GM21528 (cell line): ENCODE data around the gene SGSM2.
A peak's percentile ranks its signal among the peaks of the same experiment; 100 is the strongest.

ENCODE experiments used
- ATAC-seq: cut with Tn5 transposase; IDR thresholded peaks from one replicate; pipeline ENCODE4 v1.9.1; 2021; ENCODE audit warnings: mild to moderate bottlenecking, moderate library complexity; ENCODE audit not compliant: unreplicated experiment, low FRiP score

The SGSM2 gene

DNA sequence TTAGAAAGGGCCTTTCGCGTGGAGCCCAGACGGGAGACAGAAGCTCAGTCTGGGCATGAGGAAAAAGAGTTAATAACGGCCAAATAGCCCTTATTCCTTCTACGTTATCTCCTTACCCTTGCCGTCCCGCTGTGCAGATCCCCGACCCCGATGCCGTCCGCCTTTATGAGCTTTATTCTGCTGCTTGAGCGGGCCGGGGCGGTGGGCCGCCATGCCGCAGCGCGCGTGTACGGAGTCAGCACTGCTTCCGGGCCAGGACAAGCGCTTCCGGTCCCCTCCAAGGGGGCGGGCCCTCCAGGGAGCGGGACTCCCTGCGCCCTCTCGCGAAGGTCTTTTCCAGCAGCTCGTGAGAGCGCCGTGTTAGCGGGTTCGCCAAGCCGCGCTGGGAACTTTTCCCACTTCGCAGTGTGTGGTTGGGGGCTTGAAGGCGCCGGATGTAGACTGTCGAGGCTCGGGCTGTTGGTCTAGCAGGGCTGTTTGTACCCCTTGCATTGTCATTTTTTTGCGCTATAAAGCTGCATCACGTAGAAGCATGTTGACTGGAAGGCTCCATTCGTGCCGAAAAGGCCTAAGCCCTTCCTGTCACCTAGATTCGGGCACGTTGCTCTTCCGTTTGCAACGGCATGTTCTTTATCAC lies 968 bp upstream of the SGSM2 start, which contains the start of gene TSR1:
TSS of gene TSR1 (minus strand) at position 243 of the 637 bp plus-strand sequence. CDS start at position 213, 30 bp downstream.
- ATAC-seq, result peak; percentile 65

DNA sequence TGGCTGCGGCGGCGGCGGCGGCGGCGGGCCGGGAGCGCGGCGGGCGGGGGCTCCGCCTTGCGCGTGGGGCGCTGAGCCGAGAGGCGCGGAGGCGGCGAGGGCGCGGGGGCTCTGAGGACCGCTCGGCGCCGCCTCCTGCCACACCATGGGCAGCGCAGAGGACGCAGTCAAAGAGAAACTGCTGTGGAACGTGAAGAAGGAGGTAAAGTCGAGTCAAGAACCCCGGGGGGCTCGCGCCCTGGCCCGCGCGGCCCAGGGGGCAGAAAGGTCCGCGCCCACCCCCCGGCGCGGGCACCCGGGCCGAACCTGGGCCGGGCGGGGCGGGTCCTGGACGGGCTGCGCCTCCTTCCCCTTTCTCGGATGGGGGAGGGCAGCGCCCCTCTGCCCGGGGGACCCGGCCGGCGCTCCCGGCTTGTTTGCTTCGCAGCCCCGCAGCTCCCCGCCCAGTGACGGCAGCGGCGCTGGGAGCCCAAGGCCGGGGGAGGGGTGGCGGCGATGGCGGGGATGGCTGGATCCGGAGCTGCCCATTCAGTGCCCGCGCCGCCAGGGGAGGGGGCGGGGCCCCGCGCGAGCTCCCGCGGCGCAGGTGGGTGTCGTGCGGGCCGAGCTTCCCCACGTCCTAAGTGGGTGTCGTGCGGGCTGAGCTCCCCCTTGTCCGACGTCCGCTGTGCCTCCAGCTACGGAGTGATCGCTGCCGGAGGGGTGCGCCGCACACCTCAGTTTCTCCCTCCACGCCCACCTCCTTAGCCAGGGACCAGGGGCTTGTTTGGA lies 428 bp downstream of the SGSM2 start:
- no peak for ATAC-seq

DNA sequence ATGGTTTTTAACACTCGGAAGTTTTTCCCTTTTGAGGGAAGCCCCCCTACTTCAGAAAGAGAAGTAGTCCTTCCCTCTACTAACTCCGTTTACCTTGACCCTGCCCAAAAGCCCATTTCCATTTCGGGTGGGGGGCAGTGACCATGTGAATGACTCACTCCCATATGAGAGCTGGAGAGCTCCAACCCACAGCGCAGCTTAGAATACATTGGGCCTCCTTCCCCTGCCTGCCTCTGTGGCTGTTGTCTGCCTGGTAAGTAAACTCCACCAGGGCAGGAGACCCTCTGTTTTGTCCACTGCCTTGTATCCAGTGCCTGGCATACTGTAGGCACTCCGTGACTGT lies 985 bp downstream of the SGSM2 start:
- ATAC-seq, result no peak

DNA sequence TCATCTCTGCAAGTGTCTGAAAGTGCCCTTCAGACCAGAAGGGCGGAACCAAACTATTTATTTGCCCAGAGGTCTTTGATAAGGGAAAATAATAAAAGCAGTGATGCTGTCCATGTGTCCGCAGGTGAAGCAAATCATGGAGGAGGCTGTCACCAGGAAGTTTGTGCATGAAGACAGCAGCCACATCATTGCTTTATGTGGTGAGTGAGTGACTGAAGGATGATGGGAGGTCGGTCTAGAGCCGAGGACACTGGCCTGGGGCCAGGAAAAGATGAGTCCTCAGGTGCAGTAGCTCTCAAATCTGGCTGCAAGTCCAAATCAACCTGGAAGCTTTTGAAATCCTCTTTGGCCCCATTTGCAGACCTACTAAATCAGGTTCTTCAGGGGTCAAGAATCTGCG lies 6.1 kb downstream of the SGSM2 start:
- ATAC-seq, result no peak

DNA sequence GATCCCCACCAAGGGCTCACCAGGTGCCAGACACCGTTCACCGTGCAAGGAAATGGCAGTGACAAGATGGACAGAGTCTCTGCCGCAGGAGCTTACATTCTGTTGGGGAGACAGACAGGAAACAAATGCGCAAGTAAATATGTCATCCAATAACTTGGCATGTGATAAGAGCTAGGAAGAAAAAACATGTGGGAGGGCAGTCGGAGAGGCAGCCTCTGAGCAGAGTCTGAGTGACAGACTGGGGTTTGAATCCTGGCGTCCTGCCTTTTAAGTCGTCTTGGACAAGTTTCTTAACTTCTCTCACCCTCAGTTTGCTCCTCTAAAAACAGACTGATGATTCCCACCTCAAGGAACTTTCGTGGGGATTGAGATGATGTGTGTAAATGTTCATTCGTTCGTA lies 7.2 kb downstream of the SGSM2 start:
- ATAC-seq, result no peak

DNA sequence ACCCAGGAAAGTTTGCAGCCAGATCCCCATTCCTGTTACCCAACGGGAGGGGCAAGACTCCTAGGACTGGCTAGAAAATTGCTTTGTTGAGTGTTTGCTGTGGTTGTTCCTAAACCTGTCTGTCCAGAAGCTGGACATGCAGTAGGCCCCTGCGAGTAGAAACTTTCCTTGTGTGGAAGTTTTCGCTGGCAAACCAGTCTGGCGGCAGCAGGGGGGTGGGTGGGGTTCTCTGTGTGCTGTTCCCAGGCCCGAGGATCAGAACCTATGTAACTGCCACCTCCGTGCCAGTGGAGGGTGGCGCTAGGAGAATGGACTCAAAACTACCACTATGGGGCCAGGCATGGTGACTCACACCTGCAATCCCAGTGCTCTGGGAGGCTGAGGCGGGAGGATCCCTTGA lies 9.2 kb downstream of the SGSM2 start:
- no peak for ATAC-seq

DNA sequence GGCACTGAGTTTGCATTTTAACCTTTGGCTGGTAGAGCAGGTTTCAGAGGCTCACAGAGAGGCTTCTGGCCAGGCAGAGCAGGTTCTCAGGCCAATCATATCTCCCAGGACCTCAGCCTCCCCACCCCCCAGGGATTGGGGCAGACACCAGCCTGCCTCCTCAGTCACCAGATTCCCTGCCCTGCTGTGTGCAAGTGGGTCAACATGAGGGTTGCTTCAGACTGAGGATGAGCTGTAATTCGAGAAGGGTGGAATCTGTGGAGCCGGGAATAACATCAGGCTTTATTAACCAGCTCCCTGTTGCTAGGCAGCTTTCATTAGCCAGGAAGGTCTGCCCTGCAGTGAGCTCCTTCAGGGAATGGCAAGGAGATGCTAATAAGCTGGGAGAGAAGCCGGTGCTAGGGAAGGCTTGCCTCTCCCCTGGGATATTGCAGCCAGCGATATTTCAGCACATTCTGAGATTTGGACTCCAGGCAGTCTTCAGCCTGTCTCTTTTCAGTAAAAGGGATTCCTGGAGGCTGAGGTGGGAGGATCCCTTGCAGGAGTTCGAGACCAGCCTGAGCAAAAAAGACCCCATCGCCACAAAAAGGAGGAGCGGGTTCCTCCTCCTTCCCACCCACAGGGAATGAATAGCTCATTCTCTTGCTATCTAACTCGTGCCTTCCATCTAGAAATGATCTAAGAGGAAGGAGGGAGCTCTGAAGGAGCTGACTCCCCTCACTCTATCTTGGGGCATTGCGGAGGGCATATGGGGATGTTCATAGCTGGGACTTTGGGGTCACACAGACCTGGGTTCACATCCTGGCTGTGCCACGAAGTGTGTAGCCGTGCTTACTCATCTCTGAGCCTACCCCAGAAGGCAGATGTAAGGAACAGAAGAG lies 10.7 kb downstream of the SGSM2 start:
- no peak for ATAC-seq

DNA sequence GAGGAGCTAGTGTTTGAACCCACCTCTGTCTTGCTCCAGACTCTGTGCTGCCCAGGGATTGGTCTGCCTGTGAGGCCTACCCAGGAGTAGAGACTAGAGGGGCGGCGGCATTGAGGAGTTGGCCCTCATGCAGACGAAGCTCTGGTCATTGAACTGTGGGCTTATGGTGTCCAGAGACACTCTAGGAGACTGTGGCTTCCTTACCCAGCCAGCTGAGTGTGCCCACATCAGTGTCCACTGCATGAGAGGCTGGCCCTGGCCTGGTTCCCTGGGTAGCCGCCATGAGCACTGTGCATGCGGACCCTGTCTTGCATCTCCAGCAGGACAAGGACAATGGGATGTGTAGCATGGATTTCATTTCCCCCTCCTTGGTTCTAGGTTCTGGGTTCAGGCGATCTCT lies 14.0 kb downstream of the SGSM2 start:
- no peak for ATAC-seq

DNA sequence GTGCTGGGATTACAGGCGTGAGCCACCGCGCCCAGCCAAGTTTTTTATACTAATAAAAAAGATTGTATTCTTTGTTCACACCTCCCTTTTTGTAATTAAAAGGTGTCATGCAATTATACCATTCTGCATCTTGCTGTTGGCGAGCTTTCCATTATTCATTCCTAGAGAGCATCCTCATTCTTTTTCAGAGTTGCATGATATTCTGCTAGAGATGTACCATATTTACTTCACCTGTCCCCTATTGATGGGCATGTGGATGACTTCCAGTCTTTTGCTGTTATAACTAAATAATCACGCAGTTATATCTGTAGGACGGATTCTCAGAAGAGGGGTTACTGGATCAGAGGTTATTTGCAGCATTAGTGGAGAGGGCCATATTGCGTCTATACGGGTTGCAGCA lies 17.0 kb downstream of the SGSM2 start:
- ATAC-seq, result no peak

DNA sequence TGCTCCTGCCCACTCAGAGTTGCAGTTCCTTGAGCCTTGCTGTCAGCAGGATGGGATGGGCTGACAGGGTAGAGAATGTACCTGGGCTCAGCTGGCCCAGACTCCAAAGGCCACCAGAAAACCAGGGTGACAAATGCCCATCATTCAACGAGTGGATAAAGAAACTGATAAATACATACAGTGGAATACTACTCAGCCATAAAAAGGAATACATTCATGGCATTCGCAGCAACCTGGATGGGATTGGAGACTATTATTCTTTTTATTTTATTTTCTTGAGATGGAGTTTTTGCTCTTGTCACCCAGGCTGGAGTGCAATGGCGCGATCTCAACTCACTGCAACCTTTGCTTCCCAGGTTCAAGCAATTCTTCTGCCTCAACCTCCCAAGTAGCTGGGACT lies 19.9 kb downstream of the SGSM2 start:
- ATAC-seq, result no peak

DNA sequence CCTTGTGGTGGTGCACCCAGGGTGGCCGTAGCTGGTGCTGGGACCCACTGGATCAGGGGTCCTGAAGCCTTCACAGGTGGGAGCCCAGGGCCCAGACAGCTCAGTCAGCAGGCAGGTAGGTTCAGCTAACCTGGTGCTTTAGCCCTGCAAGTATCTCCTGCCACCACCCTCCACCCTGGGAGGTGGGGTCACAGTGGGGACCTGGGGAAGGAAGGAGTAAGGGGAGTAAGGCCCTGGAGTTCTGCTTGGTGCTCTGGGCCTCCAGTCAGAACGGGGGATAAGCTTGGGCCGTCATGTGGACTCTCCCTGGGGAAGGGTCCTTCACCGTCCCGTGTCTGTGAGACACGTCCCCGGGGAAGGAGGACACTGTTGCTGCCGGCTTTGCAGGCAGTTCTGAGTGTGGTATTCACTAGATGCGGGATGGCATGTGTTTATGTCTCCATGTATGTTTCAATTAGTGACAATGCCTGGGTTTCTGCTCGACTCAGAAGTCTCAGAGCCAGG lies 20.7 kb downstream of the SGSM2 start:
- ATAC-seq, result no peak

DNA sequence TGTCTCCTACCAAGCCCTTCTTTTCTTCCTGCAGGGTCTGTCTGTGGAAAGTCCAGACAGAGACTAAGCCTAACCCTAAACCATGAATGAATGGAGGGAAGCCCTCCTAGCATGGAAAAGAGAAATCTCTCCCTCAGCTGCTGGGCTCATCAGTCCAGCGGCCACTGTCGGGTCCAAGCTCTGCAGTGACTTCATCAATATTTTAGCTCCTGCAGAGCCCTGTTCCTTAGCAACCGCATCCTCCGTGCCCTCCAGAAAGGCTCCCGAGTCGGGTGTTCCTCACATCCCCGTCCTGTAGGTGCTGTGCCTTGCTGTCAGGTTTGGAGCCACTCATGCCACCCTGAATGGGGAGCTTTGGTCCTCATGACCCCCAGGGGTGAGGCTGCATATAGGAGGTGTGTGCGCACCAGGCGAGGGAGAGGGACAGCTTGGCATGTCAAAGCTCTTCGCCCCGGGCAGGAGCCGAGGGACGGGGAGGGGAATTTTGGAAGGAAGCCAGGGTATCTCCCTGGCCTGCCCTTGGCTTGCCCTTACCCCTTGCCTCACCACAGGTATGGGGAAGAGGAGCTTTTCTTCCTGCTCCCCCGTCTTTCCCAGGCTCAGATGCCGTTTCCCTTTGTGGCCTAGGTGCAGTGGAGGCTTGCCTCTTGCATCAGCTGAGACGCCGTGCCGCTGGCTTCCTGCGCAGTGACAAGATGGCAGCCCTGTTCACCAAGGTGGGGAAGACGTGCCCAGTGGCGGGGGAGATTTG lies 23.9 kb downstream of the SGSM2 start:
- no peak for ATAC-seq

DNA sequence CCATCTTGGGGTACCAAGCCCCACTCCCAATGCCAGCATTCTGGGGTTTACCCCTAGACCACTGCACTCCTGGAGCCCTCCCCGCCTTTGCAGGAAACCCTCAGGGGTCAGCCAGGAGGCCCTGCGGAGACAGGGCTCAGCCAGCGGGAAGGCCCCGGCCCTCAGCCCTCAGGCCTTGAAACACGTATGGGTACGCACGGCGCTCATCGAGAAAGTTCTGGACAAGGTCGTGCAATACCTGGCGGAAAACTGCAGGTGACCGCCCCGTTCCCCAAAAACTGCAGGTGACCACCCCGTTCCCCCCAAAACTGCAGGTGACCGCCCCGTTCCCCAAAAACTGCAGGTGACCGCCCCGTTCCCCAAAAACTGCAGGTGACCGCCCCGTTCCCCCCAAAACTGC lies 24.7 kb downstream of the SGSM2 start:
- ATAC-seq, result no peak

DNA sequence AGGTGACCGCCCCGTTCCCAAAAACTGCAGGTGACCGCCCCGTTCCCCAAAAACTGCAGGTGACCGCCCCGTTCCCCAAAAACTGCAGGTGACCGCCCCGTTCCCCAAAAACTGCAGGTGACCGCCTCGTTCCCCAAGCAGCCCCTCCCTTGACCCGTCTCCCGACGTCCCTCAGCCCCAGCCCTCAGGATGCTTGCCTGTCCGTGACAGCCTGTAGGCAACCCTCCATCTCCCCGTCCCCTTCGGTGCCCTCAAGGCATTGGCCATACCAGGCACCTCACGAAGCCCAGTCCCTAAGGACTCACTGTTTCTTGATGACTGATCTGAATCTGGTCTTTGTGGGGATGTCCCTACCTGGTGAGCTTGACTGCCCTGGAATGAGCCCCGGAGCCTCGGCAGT lies 25.1 kb downstream of the SGSM2 start:
- no peak for ATAC-seq

DNA sequence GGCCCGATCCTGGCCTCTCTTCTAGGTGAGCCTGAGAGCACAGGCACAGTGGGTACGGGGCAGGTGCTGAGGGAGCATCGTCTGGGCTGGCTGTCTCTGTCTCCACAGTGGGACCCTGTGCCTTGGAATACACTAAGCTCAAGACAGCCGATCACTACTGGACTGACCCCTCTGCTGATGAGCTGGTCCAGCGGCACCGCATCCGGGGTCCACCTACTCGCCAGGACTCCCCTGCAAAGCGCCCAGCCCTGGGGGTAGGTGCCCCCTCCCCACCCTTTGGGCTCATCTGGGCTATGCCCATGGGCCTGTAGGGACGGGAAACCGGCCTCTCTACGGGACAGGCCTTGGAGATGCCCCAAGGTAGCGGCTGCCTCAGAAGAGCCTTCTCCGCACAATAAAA lies 25.6 kb downstream of the SGSM2 start:
- no peak for ATAC-seq

DNA sequence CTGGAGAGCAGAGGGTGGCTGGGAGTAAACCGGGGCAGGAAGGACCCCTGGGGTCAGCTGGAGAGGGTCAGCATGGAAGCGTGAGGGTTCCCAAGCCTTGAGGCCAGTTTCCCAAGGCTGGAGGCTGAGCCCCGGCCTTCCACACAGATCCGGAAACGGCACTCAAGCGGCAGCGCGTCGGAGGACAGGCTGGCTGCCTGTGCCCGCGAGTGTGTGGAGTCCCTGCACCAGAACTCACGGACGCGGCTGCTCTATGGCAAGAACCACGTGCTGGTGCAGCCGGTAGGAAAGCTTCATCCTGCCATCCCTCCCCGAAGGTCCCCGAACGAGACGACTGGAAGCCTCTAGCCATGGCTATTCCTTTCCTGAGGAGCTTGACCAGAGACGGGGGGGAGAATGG lies 26.0 kb downstream of the SGSM2 start:
- no peak for ATAC-seq

DNA sequence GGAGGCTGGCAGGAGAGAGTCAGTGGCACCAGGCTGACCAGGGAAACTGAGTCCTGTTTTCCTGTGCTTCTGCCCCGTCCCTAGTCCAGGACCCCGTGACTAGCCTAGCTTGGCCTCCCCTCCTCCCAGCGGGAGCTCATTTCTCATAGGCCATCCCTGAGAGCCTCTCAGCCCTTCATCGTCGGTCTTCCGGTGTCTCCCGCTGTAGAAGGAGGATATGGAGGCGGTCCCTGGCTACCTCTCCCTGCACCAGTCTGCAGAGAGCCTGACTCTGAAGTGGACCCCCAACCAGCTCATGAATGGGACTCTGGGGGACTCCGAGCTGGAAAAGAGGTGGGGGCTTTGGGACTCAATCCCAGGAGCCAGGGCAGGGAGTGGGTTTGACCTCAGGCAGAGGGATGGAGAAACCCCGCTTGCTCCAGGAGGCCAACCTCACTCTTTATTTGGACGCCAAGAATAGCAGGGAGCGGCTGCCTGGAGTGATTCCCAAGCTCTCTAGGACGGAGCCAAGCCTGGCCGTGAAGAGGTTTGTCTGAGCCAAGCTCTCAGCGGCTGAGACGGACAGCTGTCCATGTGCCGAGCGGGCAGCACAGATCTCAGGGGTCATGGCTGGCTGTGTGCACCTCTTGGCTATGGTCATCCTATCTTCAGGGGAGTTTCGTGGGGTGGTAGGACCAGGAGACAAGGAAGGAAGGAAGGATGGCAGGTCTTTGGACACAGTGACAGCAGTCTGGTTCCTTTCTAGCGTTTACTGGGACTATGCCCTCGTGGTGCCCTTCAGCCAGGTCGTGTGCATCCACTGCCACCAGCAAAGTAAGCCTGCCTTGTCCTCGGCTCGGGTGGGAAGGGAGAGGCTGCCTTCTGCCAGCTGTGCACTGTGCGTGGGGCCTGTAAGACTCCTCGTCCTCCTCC lies 26.8 kb downstream of the SGSM2 start:
- no peak for ATAC-seq

DNA sequence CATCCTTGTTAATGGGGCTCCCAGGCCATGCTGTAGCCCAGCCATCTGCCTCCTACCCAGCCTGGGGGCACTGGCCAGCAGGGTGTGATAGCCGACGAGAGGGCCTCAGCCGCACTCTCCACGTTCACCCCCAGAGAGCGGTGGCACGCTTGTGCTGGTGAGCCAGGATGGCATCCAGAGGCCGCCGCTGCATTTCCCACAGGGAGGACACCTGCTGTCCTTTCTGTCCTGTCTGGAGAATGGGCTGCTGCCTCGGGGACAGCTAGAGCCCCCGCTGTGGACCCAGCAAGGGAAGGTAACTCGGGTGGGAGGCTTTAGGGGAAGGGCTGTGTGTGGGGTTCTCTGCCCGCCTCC lies 27.4 kb downstream of the SGSM2 start:
- ATAC-seq, result no peak

DNA sequence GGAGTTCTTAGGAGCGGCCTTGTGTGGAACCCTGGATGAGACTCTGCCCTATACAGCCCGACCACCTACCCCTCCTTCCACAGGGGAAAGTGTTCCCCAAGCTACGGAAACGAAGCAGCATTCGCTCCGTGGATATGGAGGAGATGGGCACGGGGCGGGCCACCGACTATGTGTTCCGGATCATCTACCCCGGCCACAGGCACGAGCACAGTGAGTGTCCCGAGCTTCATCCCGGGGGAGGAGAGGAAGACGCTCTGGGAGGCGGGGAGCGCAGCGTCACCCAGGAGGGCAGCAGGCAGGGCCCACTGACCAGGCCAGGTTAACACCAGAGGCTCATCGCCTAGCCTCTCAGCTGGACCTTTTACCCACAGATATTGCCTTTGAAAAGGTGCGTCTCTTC lies 27.8 kb downstream of the SGSM2 start:
- no peak for ATAC-seq
